NCI-H1930 (cell line): ENCODE measurements around the gene PGLYRP2.

Source experiments
- DNase-seq, 2 experiments: peaks; one replicate each; lab custom pipeline; 2025; lab: John Stamatoyannopoulos, UW

Gene PGLYRP2

GRCh38 chr19:15439078-15439799 is 40.1 kb downstream of the PGLYRP2 start:
- DNase-seq, result no peak

GRCh38 chr19:15438577-15438976 is 40.7 kb downstream of the PGLYRP2 start:
- no peak for DNase-seq

- no peak for DNase-seq
Observed at GRCh38 chr19:15438124-15438496, 41.2 kb downstream of the PGLYRP2 start.

DNA sequence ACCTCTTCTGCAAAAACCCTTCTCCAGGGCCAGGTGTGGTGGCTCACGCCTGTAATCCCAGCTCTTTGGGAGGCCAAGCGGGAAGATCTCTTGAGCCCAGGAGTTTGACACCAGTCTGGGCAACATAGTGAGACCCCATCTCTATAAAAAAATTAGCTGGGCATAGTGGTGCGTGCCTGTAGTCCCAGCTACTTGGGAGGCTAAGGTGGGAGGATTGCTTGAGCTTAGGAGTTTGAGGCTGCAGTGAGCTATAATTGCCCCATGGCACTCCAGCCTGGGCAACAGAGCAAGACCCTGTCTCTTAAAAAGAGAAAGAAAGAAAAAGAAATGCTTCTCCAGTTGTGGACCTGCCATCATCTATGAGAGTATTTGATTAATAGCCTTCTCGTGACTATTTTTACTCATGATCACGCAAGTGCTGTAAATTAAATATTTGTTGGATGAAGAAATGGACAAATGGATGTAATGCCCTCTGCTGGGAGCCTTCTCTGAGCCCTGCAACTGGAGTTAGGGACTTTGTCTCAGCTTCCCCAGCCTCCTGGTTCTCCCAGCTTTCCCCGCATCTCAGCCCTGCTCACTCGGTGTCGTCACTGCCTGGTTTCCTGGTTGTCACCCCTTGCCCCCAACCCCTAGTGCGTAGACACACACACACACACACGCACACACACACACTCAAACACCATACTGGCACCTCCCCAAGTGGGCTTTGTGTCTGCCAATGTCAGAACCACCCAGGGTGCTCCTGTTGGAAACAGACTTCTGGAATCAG is 41.8 kb downstream of the PGLYRP2 start:
- no peak for DNase-seq

DNA sequence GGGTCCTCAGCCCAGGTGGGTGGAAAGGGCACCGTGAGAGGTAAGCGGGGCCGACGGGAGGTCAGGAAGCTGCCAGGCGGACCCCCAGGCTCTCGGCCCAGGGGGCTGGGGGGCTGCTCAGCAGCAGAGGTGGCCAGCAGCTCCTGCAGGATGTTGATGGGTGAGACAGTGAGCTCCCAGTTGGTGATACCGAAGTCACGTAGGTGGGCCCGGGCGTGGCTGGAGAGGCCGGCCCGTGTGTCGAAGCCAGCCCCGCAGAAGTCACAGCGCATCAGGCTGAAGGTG is 42.5 kb downstream of the PGLYRP2 start:
- DNase-seq, result no peak

DNA sequence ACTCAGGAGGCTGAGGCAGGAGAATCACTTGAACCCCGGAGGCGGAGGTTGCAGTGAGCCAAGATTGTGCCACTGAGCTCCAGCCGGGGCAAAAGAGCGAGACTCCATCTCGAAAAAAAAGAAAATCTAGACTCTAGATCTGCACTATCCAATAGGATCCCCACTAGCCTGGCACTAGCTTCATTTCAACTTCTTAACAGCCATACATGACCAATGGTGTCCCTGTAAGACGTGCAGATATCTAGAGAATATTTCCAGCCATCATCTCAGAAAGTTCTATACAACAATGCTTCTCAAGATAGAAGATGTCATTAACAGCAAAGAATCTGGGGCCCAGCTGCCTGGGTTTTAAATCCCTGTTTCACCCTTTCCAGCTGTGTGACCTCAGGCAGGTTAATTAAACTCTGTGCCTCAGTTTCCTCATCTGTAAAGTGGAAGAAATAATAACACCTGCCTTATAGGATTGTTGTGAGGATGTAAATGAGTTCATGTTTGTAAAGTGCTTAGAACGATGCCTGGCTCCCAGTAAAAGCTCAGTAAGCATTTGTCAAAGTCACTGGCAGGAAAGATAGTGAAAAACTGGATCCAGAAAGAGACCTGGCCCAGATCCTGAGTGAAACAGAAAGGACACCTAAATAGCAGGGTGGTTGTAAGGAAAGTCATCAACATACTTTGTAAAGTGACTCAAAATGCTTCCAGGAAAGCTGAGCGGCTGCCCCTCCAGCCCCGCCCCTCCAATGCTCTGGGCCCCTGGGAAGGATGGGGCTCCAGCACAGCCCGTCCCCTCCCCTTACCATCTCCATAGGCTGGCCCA is 43.1 kb downstream of the PGLYRP2 start:
- DNase-seq, result no peak

DNA sequence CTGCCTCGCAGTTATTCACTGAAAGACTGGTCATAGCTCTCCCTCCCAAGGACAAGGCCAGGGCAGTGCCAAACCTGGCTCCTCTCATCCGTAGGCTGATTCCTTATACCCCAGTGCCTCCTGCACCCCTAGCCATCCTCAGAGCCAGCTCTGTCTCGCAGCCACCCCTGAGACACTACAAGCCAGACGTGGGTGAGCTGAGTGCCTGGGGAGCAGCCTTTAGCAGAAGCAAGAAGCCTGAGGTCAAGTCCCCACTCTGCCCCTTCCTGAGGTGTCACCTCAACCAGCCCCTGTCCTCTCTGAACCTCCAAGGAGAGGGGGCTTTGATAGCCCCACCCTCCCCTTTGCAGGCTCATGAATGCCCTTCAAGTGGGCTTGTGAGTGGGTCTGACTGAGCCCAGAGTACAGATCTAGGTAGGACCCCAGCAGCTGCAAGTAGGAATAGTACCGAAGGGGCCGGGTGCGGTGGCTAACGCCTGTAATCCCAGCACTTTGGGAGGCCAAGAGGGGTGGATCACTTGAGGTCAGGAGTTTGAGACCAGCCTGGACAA is 45.7 kb downstream of the PGLYRP2 start:
- no peak for DNase-seq

- DNase-seq, result peak; percentile 64 to 77
Observed at GRCh38 chr19:15432629-15433518, 46.4 kb downstream of the PGLYRP2 start.

DNA sequence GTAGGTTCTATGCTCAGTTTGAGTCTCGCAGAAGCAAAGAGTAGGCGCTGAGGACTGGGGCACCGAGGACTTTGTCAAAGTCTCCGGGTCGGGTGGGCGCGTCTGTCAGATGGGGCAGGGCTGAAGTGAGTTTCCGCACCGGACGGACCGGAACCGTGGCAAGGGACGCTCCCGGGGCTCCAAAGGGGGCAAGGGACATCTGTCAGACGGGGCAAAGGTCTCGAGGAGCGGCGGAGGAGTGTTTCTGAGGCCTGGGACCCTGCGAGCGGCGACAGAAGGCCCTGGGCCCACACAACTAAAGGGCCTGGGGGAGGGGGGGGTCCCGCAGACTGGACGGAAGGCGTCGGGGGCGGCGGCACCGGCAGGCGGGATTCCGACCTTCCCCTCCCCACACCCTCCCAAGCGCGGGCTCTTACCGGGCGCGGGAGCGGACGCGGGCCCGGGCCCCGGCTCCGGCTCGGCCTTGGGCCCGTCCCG is 47.2 kb downstream of the PGLYRP2 start:
- no peak for DNase-seq

DNA sequence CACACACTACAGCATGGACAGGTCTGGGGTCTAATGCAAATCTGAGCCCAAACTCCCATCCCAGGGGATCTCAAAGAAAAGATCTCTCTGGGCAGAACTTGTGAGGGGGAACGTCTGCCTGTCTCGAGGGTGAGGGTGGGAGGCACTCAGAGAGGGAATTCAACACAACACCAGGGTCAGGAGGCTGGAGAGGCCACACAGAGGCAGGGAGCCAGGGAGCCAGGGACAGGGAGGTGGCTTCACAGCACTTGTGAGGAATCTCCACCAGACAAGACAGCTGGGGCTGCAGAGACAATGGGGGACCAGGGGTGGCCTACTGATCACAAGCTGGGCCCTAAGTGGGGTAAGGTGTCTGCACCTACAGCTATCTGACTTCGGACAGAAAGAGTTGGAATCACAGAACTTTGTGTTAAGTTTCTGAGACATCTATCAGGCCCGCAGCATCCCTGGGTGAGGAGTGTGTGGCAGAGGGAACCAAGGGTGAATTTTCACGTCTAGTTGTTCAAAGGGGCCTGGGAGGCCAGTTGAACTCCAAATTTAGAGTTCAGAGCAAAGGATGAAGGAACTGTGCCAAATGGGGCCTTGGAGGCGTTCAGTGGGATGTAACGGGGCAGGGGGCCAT is 47.8 kb downstream of the PGLYRP2 start:
- no peak for DNase-seq

- no peak for DNase-seq
Observed at GRCh38 chr19:15430526-15431120, 48.7 kb downstream of the PGLYRP2 start.

- DNase-seq, result no peak
Observed at GRCh38 chr19:15429825-15430467, 49.4 kb downstream of the PGLYRP2 start.

GRCh38 chr19:15428956-15429824 is 50.1 kb downstream of the PGLYRP2 start:
- no peak for DNase-seq

GRCh38 chr19:15427991-15428471 is 51.3 kb downstream of the PGLYRP2 start:
- no peak for DNase-seq

DNA sequence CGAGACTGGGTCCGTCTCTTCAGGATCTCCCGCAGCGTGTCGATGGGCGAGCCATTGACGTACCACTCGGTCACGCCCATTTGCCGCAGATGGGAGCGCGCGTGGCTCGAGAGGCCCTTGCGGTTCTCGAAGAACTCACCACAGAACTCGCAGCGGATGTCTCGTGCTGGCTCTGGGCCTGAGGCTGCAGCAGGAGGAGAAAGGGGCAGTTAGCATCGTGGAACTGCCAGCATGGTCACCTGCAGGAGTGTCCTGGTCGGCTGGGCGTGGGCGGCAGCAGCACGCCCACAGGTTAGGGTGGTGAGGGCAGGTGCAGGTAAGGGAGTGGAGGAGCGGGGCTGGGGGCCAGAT is 52.0 kb downstream of the PGLYRP2 start:
- no peak for DNase-seq

GRCh38 chr19:15426485-15427349 is 52.6 kb downstream of the PGLYRP2 start:
- DNase-seq, result no peak

GRCh38 chr19:15425321-15425950 is 53.9 kb downstream of the PGLYRP2 start:
- no peak for DNase-seq
